ENCODE measurements around the gene CDH5. TPM values are rescaled to one million over a fixed set of nuclear protein-coding genes. Genes with fewer than 3 reads are reported as not detected.
A peak's percentile ranks its signal among the peaks of the same experiment; 100 is the strongest.

CDH5 gene
- total RNA-seq, 1 donor from 2014 or later: 55.0 TPM

- intact Hi-C loops (cut with micrococcal nuclease): no loop called here
- no peak for ATAC-seq
- DNase-seq: no peak
These were observed 20.4 kb downstream of the CDH5 start for GRCh38 chr16:66386629-66387622.

GRCh38 chr16:66387817-66388332 lies 21.4 kb downstream of the CDH5 start:
- ATAC-seq: no peak
- intact Hi-C loops (cut with micrococcal nuclease): no loop called here
- DNase-seq: no peak

- ATAC-seq: no peak
- intact Hi-C loops (cut with micrococcal nuclease): no loop called here
- DNase-seq: no peak
These were observed 22.1 kb downstream of the CDH5 start for GRCh38 chr16:66388350-66389139.

GRCh38 chr16:66389256-66390176 lies 23.0 kb downstream of the CDH5 start:
- intact Hi-C loops (cut with micrococcal nuclease): no loop called here
- no peak for ATAC-seq
- DNase-seq: no peak

GRCh38 chr16:66390346-66391108 lies 24.0 kb downstream of the CDH5 start:
- no peak for DNase-seq
- intact Hi-C loops (cut with micrococcal nuclease): no loop called here
- no peak for ATAC-seq

GRCh38 chr16:66391726-66392670 lies 25.5 kb downstream of the CDH5 start:
- peak; percentile 48 for ATAC-seq
- intact Hi-C loops (cut with micrococcal nuclease): no loop called here
- peak; percentile 48 for DNase-seq

- ATAC-seq (no peak), DNase-seq (no peak)
- intact Hi-C loops (cut with micrococcal nuclease): no loop called here
These were observed 29.5 kb downstream of the CDH5 start for GRCh38 chr16:66395806-66396555.

- intact Hi-C loops (cut with micrococcal nuclease): no loop called here
- DNase-seq: no peak
- no peak for ATAC-seq
These were observed 31.4 kb downstream of the CDH5 start for GRCh38 chr16:66397736-66398433.

- intact Hi-C loops (cut with micrococcal nuclease): no loop called here
- no peak for ATAC-seq
- DNase-seq: no peak
These were observed 32.5 kb downstream of the CDH5 start for GRCh38 chr16:66399031-66399430.

GRCh38 chr16:66399930-66400329 lies 33.4 kb downstream of the CDH5 start:
- DNase-seq (peak; percentile 44), ATAC-seq (peak; percentile 61)
- intact Hi-C loops (cut with micrococcal nuclease): loop anchor here (10.0 kb wide), 1 partner anchor 185 kb away; no protein-coding TSS in a partner anchor

GRCh38 chr16:66400503-66401380 lies 34.3 kb downstream of the CDH5 start:
- DNase-seq (no peak), ATAC-seq (no peak)
- intact Hi-C loops (cut with micrococcal nuclease): loop anchor here (10.0 kb wide), 1 partner anchor 184 kb away; no protein-coding TSS in a partner anchor

- no peak for DNase-seq
- ATAC-seq: no peak
- intact Hi-C loops (cut with micrococcal nuclease): loop anchor here (10.0 kb wide), 1 partner anchor 183 kb away; no protein-coding TSS in a partner anchor
These were observed 35.1 kb downstream of the CDH5 start for GRCh38 chr16:66401610-66402009.

- intact Hi-C loops (cut with micrococcal nuclease): loop anchor here (10.0 kb wide), 1 partner anchor 183 kb away; no protein-coding TSS in a partner anchor
- ATAC-seq: no peak
These were observed 35.7 kb downstream of the CDH5 start for GRCh38 chr16:66402166-66402565.

GRCh38 chr16:66402591-66403230 lies 36.2 kb downstream of the CDH5 start:
- DNase-seq: peak; percentile 34
- intact Hi-C loops (cut with micrococcal nuclease): loop anchor here (10.0 kb wide), 1 partner anchor 182 kb away; no protein-coding TSS in a partner anchor

More at GRCh38 chr16:66402166-66402565, 35.7 kb downstream of the CDH5 start:
- no peak for DNase-seq

More at GRCh38 chr16:66402591-66403230, 36.2 kb downstream of the CDH5 start:
- no peak for ATAC-seq

Measured in left ventricle myocardium superior (tissue), 1 donor.